Thyroid gland (tissue), 4 donors: ENCODE measurements around the gene TMEFF2.

ENCODE experiments used
- CTCF ChIP-seq, 6 experiments: fragments of 200-600 bp in 3 of 6; fragments of 450-650 bp in 3 of 6; sonication (generic) in 3 of 6; IDR thresholded peaks; one replicate each; pipeline ENCODE4 v1.5.1; 2016 to 2019; ENCODE audit warnings: antibody characterized with exemption in 6 of 6, mild to moderate bottlenecking in 2 of 6, inconsistent platforms in 1 of 6, moderate library complexity in 1 of 6
- POLR2A ChIP-seq, 2 donors: fragments of 450-650 bp; IDR thresholded peaks; one replicate each; pipeline ENCODE4 v1.6.1; 2017; ENCODE audit warnings: antibody characterized with exemption in 2 of 2, mild to moderate bottlenecking in 2 of 2, moderate library complexity in 1 of 2

DNA sequence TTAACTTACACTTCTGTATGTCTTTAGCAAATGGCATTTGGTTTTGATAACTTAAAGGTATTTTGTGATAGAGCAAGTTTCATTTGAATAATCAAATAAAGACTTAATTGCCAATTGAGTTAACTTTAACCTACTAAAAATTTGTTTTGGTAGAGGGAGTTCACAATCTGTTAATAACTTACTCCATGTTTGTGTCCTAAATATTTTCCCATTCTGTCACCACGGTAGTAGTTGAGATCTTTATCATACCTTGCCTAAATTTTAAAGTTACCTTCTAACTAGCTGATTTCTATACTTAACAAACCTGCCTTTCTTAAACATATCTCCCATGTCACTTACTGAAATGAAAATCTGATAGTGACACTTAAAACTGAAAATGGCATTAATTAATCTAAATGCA is 127.1 kb downstream of the TMEFF2 start:
- TF ChIP-seq POLR2A (IDR thresholded peaks at IDR 0.05) = no peak
- TF ChIP-seq CTCF (IDR thresholded peaks at IDR 0.05) = no peak
